Activated naive CD8-positive, alpha-beta T cell (primary cell): ENCODE measurements around the gene CGB8.
"Not testable (repeated sequence)": the region's sequence is repeated elsewhere in the genome, so short reads cannot be mapped to it uniquely, and the experiment has no call there.

Experiments used
- H3K27ac Mint-ChIP-seq: one replicate; pipeline ENCODE4 v1.8.0; 2021; ENCODE audit warnings: mixed read lengths
- H3K27me3 Mint-ChIP-seq: one replicate; pipeline ENCODE4 v1.8.0; 2021; ENCODE audit warnings: mixed read lengths
- H3K36me3 Mint-ChIP-seq: one replicate; pipeline ENCODE4 v1.8.0; 2021; ENCODE audit warnings: mixed read lengths
- H3K4me1 Mint-ChIP-seq: one replicate; pipeline ENCODE4 v1.8.0; 2021; ENCODE audit warnings: low read depth, mixed read lengths
- H3K4me3 Mint-ChIP-seq: one replicate; pipeline ENCODE4 v1.8.0; 2021; ENCODE audit warnings: mild to moderate bottlenecking, mixed read lengths
- H3K9me3 Mint-ChIP-seq: one replicate; pipeline ENCODE4 v1.8.0; 2021; ENCODE audit warnings: low read depth, mixed read lengths

Gene CGB8

GRCh38 chr19:49028686-49029085 lies 20.2 kb downstream of the CGB8 start:
- not testable (repeated sequence) for H3K4me3 Mint-ChIP-seq, H3K27ac Mint-ChIP-seq, H3K36me3 Mint-ChIP-seq, H3K4me1 Mint-ChIP-seq, H3K27me3 Mint-ChIP-seq, H3K9me3 Mint-ChIP-seq

- not testable (repeated sequence) for H3K27ac Mint-ChIP-seq
These were observed 23.3 kb downstream of the CGB8 start for GRCh38 chr19:49025599-49025998.

GRCh38 chr19:49025088-49025487 lies 23.8 kb downstream of the CGB8 start:
- H3K4me1 Mint-ChIP-seq, H3K36me3 Mint-ChIP-seq, H3K9me3 Mint-ChIP-seq, H3K4me3 Mint-ChIP-seq, H3K27me3 Mint-ChIP-seq, H3K27ac Mint-ChIP-seq: not testable (repeated sequence)

More at GRCh38 chr19:49025599-49025998, 23.3 kb downstream of the CGB8 start:
- H3K27me3 Mint-ChIP-seq, H3K4me1 Mint-ChIP-seq, H3K36me3 Mint-ChIP-seq, H3K4me3 Mint-ChIP-seq, H3K9me3 Mint-ChIP-seq: not testable (repeated sequence)

GRCh38 chr19:49024233-49024632 lies 24.7 kb downstream of the CGB8 start, which contains the start of gene CGB3:
CGB3 (minus strand) TSS chr19:49024333; CDS start chr19:49023971, 362 bp downstream.
- H3K27ac Mint-ChIP-seq, H3K27me3 Mint-ChIP-seq, H3K36me3 Mint-ChIP-seq, H3K4me1 Mint-ChIP-seq, H3K4me3 Mint-ChIP-seq, H3K9me3 Mint-ChIP-seq: not testable (repeated sequence)

GRCh38 chr19:49022116-49022515 lies 26.8 kb downstream of the CGB8 start:
- H3K27me3 Mint-ChIP-seq = no peaks in the 10 kb centered on the region
- no peaks in the 10 kb centered on the region for H3K9me3 Mint-ChIP-seq
- H3K4me1 Mint-ChIP-seq = peaks cover 13% of the 10 kb centered on the region
- no peak overlapping the region for H3K4me3 Mint-ChIP-seq
- no peak overlapping the region for H3K27ac Mint-ChIP-seq
- H3K36me3 Mint-ChIP-seq = no peaks in the 10 kb centered on the region

GRCh38 chr19:49020931-49021895 lies 27.7 kb downstream of the CGB8 start:
- H3K36me3 Mint-ChIP-seq = no peaks in the 10 kb centered on the region
- no peaks in the 10 kb centered on the region for H3K9me3 Mint-ChIP-seq
- no peaks in the 10 kb centered on the region for H3K27me3 Mint-ChIP-seq
- peaks cover 13% of the 10 kb centered on the region for H3K4me1 Mint-ChIP-seq
- no peak overlapping the region for H3K27ac Mint-ChIP-seq
- H3K4me3 Mint-ChIP-seq = peak overlapping the region; percentile 24

GRCh38 chr19:49020342-49020741 lies 28.6 kb downstream of the CGB8 start:
- peaks cover 2% of the 10 kb centered on the region for H3K36me3 Mint-ChIP-seq
- no peaks in the 10 kb centered on the region for H3K27me3 Mint-ChIP-seq
- no peak overlapping the region for H3K4me3 Mint-ChIP-seq
- H3K27ac Mint-ChIP-seq = no peak overlapping the region
- H3K9me3 Mint-ChIP-seq = no peaks in the 10 kb centered on the region
- H3K4me1 Mint-ChIP-seq = peaks cover 13% of the 10 kb centered on the region

GRCh38 chr19:49019242-49019932 lies 29.5 kb downstream of the CGB8 start:
- Mint-ChIP-seq H3K27ac (peak overlapping the region; percentile 58), H3K36me3 (peaks cover 2% of the 10 kb centered on the region), H3K4me1 (peaks cover 13% of the 10 kb centered on the region), H3K9me3 (no peaks in the 10 kb centered on the region), H3K27me3 (no peaks in the 10 kb centered on the region), H3K4me3 (peak overlapping the region; percentile 87)

GRCh38 chr19:49018388-49019241 lies 30.3 kb downstream of the CGB8 start:
- Mint-ChIP-seq H3K4me3 (peak overlapping the region; percentile 87), H3K4me1 (peaks cover 13% of the 10 kb centered on the region), H3K27ac (peak overlapping the region; percentile 58)
- H3K36me3 Mint-ChIP-seq, H3K27me3 Mint-ChIP-seq, H3K9me3 Mint-ChIP-seq: not testable (repeated sequence)

- no peaks in the 10 kb centered on the region for H3K27me3 Mint-ChIP-seq
- no peak overlapping the region for H3K27ac Mint-ChIP-seq
These were observed 31.1 kb downstream of the CGB8 start for GRCh38 chr19:49017666-49018351.

GRCh38 chr19:49017041-49017665 lies 31.8 kb downstream of the CGB8 start, which contains the start of gene LHB:
LHB (minus strand) TSS chr19:49017091; CDS start chr19:49017081, 10 bp downstream.
- peaks cover 2% of the 10 kb centered on the region for H3K36me3 Mint-ChIP-seq
- peak within 1 kb of the TSS; percentile 87 for H3K4me3 Mint-ChIP-seq
- H3K4me1 Mint-ChIP-seq = peaks cover 13% of the 10 kb centered on the region
- H3K27ac Mint-ChIP-seq = no peak within 1 kb of the TSS
- no peaks in the 10 kb centered on the region for H3K9me3 Mint-ChIP-seq
- H3K27me3 Mint-ChIP-seq = no peaks in the 10 kb centered on the region

More at GRCh38 chr19:49017666-49018351, 31.1 kb downstream of the CGB8 start:
- peaks cover 2% of the 10 kb centered on the region for H3K36me3 Mint-ChIP-seq
- H3K4me1 Mint-ChIP-seq = peaks cover 13% of the 10 kb centered on the region
- peak overlapping the region; percentile 87 for H3K4me3 Mint-ChIP-seq
- no peaks in the 10 kb centered on the region for H3K9me3 Mint-ChIP-seq

GRCh38 chr19:49016067-49016839 lies 32.7 kb downstream of the CGB8 start:
- Mint-ChIP-seq H3K4me1 (peaks cover 11% of the 10 kb centered on the region), H3K9me3 (no peaks in the 10 kb centered on the region), H3K27ac (no peak overlapping the region), H3K27me3 (no peaks in the 10 kb centered on the region), H3K4me3 (no peak overlapping the region), H3K36me3 (peaks cover 2% of the 10 kb centered on the region)

- Mint-ChIP-seq H3K36me3 (peaks cover 4% of the 10 kb centered on the region), H3K27ac (no peak overlapping the region), H3K9me3 (no peaks in the 10 kb centered on the region), H3K27me3 (no peaks in the 10 kb centered on the region), H3K4me3 (no peak overlapping the region), H3K4me1 (peaks cover 5% of the 10 kb centered on the region)
These were observed 34.0 kb downstream of the CGB8 start for GRCh38 chr19:49014870-49015255.
